ENCODE results near the gene INCA1.
A peak's percentile ranks its signal among the peaks of the same experiment; 100 is the strongest.

INCA1 gene

DNA sequence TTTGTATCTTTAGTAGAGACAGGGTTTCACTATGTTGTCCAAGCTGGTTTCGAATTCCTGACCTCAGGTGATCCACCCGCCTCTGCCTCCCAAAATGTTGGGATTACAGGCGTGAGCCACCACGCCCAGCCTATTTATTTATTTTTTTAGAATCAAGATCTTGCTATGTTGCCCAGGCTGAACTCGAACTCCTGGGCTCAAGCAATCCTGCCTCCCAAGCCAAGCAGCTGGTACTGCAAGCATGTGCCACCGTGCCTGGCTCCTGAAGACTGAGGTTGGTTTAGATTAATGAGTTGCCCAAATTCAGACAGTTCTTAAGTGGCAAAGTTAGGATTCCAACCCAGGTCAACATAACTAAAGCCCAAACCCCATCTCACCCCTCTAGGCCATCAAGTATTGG, 30.0 kb upstream of the INCA1 start:
- no peaks in the 10 kb centered on the region for H3K9me3 Mint-ChIP-seq

DNA sequence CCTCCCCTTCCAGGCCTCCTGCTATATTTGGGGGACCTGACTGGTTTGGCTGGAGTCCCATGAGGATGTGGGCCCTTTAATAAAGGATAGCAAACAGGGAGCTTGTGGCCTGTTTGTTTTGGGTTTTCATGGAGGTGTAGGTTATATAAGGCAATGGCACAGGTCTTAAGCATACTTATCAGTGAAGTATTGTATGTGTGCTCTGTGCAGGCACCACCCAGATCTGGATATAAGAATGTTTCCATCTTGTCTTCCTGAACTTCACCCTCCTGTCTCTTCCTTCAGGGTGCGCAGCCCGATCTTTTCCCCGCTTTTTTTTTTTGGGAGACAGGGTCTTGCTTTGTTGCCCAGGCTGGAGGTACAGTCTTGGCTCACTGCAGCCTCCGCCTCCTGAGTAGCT, 27.3 kb upstream of the INCA1 start:
- Mint-ChIP-seq H3K36me3 (peaks cover 23% of the 10 kb centered on the region), H3K27me3 (no peaks in the 10 kb centered on the region), H3K27ac (no peak overlapping the region)

More for the DNA sequence above, 30.0 kb upstream of the INCA1 start:
- Mint-ChIP-seq H3K4me1 (peaks cover 2% of the 10 kb centered on the region), H3K36me3 (peaks cover 4% of the 10 kb centered on the region), H3K27ac (no peak overlapping the region), H3K27me3 (no peaks in the 10 kb centered on the region), H3K4me3 (no peak overlapping the region)
- DNase-seq (ENCODE audit: low spot score in 2 of 2) (no peak), ATAC-seq (ENCODE audit: low read depth) (no peak)

DNA sequence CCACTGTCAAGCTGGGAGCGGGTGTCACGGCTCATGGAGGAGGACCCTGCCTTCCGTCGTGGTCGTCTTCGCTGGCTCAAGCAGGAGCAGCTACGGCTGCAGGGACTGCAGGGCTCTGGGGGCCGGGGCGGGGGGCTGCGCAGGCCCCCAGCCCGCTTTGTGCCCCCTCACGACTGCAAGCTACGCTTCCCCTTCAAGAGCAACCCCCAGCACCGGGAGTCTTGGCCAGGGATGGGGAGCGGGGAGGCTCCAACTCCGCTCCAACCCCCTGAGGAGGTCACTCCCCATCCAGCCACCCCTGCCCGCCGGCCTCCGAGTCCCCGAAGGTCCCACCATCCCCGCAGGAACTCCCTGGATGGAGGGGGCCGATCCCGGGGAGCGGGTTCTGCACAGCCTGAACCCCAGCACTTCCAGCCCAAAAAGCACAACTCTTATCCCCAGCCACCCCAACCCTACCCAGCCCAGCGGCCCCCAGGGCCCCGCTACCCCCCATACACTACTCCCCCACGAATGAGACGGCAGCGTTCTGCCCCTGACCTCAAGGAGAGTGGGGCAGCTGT, 26.3 kb upstream of the INCA1 start:
- H3K36me3 Mint-ChIP-seq: peaks cover 25% of the 10 kb centered on the region
- no peak overlapping the region for H3K4me3 Mint-ChIP-seq
- H3K27ac Mint-ChIP-seq: peak overlapping the region; percentile 7
- ATAC-seq (ENCODE audit: low read depth) (no peak), DNase-seq (ENCODE audit: low spot score in 2 of 2) (no peak)
- no peaks in the 10 kb centered on the region for H3K27me3 Mint-ChIP-seq
- H3K4me1 Mint-ChIP-seq: peaks cover 2% of the 10 kb centered on the region
- no peaks in the 10 kb centered on the region for H3K9me3 Mint-ChIP-seq

More for the DNA sequence above, 27.3 kb upstream of the INCA1 start:
- ATAC-seq (ENCODE audit: low read depth) (no peak), DNase-seq (ENCODE audit: low spot score in 2 of 2) (no peak)
- H3K4me1 Mint-ChIP-seq: no peaks in the 10 kb centered on the region
- H3K4me3 Mint-ChIP-seq: no peak overlapping the region
- H3K9me3 Mint-ChIP-seq: no peaks in the 10 kb centered on the region

DNA sequence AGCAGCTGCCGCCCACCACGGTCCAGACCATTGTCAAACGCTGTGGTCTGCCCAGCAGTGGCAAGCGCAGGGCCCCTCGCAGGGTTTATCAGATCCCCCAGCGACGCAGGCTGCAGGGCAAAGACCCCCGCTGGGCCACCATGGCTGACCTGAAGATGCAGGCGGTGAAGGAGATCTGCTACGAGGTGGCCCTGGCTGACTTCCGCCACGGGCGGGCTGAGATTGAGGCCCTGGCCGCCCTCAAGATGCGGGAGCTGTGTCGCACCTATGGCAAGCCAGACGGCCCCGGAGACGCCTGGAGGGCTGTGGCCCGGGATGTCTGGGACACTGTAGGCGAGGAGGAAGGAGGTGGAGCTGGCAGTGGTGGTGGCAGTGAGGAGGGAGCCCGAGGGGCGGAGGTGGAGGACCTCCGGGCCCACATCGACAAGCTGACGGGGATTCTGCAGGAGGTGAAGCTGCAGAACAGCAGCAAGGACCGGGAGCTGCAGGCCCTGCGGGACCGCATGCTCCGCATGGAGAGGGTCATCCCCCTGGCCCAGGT, 24.9 kb upstream of the INCA1 start:
- peaks cover 2% of the 10 kb centered on the region for H3K4me1 Mint-ChIP-seq
- ATAC-seq (ENCODE audit: low read depth): no peak
- no peak for DNase-seq (ENCODE audit: low spot score in 2 of 2)
- H3K27me3 Mint-ChIP-seq: no peaks in the 10 kb centered on the region
- H3K4me3 Mint-ChIP-seq: no peak overlapping the region
- H3K36me3 Mint-ChIP-seq: peaks cover 26% of the 10 kb centered on the region
- no peaks in the 10 kb centered on the region for H3K9me3 Mint-ChIP-seq
- H3K27ac Mint-ChIP-seq: no peak overlapping the region

DNA sequence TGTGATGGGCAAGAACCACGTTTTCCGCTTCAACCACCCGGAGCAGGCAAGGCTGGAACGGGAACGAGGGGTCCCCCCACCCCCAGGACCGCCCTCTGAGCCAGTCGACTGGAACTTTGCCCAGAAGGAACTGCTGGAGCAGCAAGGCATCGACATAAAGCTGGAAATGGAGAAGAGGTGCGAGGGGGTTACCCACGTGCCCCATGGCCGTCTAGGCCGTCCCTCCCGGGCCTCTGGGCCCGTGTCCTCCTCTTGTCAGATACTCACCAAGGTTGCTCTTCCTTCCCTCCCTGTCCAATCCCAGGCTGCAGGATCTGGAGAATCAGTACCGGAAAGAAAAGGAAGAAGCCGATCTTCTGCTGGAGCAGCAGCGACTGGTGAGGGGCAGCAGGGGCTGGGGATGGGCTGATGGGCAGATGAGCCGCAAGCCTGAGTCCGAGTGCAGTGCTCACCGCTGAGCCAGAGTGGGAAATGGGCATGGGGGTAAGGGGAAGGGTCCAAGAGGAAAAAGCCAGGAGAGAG, 23.2 kb upstream of the INCA1 start:
- Mint-ChIP-seq H3K4me1 (peaks cover 5% of the 10 kb centered on the region), H3K27ac (no peak overlapping the region), H3K9me3 (no peaks in the 10 kb centered on the region), H3K27me3 (no peaks in the 10 kb centered on the region), H3K36me3 (peaks cover 28% of the 10 kb centered on the region), H3K4me3 (no peak overlapping the region)
- DNase-seq (ENCODE audit: low spot score in 2 of 2) (no peak), ATAC-seq (ENCODE audit: low read depth) (no peak)

DNA sequence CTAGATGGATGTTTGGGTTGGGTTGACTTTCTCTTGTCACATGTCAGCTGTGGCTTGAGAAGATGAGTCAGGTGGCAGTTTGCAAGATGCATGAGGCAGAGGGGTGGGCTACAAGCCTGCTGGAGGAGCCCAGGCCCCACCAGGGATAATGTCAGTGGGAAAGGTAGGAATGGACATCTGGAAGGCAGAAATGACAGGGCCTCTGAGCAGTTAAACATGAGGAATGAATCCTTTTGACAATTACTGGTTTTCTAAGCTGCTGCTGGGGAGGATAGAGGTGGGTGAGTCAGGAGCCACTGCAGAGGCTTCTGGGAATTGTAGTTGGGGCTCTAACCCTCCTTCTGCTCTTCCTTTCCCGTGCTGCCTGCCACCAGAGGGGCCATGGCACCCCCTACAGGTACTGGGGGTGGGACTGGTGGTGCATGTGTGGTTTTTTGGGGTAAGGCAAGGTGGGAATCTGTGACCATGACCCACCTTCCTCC, 22.2 kb upstream of the INCA1 start:
- Mint-ChIP-seq H3K9me3 (no peaks in the 10 kb centered on the region), H3K4me3 (no peak overlapping the region), H3K4me1 (peaks cover 5% of the 10 kb centered on the region), H3K27ac (peak overlapping the region; percentile 62), H3K36me3 (peaks cover 28% of the 10 kb centered on the region), H3K27me3 (no peaks in the 10 kb centered on the region)
- no peak for ATAC-seq (ENCODE audit: low read depth)
- no peak for DNase-seq (ENCODE audit: low spot score in 2 of 2)

DNA sequence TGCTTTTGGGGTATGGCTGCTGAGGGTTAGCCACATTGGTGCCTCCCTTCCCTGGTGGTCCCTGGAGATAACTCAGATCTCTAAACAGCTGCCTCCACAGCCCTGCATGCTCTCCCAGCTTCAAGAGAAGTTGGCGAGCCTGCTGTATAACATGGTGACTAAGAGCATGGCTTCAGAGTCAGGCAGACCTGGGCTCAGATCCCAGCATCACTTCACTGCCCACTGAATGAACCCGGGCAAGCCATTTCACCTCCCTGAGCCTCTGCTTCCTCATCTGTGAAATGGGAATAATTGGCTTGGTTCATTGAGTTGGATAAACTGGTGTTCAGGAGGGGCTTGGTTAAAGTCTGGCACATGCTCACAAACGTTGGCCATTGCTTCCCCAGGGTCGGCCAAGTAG, 17.0 kb upstream of the INCA1 start:
- Mint-ChIP-seq H3K36me3 (peaks cover 22% of the 10 kb centered on the region), H3K27ac (no peak overlapping the region), H3K4me3 (no peak overlapping the region), H3K4me1 (peaks cover 6% of the 10 kb centered on the region), H3K27me3 (no peaks in the 10 kb centered on the region), H3K9me3 (no peaks in the 10 kb centered on the region)
- ATAC-seq (ENCODE audit: low read depth) (no peak), DNase-seq (ENCODE audit: low spot score in 2 of 2) (no peak)

DNA sequence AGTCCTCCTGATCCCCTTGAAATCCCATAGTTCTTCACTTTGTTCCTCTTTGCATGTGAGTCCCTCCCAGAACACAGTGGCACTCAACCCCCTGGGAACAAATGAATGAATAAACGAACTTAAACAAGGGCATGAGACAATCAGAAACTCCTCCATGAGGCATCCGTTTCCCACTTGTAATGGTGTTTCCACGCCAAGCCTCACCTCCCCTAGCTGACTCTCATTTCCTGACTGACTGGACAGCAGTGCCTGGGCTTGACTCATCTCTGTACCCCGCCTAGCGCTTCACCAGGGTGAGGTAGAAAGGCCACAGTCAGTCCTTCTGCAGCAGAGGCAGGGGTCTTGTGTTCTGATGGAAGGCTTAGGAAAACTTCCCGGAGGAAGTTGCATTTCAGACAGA, 14.6 kb upstream of the INCA1 start:
- no peaks in the 10 kb centered on the region for H3K27me3 Mint-ChIP-seq
- peaks cover 36% of the 10 kb centered on the region for H3K36me3 Mint-ChIP-seq
- DNase-seq (ENCODE audit: low spot score in 2 of 2): no peak
- peaks cover 4% of the 10 kb centered on the region for H3K4me1 Mint-ChIP-seq
- no peak overlapping the region for H3K4me3 Mint-ChIP-seq
- no peaks in the 10 kb centered on the region for H3K9me3 Mint-ChIP-seq
- no peak for ATAC-seq (ENCODE audit: low read depth)
- no peak overlapping the region for H3K27ac Mint-ChIP-seq

DNA sequence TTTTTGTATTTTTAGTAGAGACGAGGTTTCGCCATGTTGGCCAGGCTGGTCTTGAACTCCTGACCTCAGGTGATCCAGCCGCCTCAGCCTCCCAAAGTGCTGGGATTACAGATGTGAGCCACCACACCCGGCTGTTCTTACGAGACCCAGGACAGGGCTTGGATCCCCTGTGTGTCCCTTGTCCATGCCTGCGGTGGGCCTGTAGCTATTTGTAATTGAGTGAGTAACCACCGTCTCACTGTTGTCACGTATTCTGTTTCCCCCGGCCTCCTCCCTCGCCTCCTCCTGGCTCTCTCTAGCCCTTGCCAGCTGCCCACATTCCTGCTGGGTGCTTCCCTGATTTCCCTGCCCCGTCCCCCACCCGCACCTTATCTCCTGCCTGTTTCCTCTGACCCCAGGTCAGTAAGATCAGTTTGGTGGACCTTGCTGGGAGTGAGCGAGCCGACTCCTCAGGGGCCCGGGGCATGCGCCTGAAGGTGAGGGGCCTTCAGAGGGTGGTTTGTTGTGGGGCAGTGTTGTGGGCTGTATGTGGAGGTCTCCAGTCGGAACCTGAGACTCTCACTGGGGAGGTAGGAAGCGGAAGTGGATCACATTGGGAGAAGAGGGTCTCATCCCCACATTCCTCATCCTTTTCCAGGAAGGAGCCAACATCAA, 6.0 kb upstream of the INCA1 start:
- H3K4me1 Mint-ChIP-seq: peaks cover 14% of the 10 kb centered on the region
- no peak for ATAC-seq (ENCODE audit: low read depth)
- no peaks in the 10 kb centered on the region for H3K27me3 Mint-ChIP-seq
- peaks cover 59% of the 10 kb centered on the region for H3K36me3 Mint-ChIP-seq
- H3K4me3 Mint-ChIP-seq: no peak overlapping the region
- H3K27ac Mint-ChIP-seq: no peak overlapping the region
- no peak for DNase-seq (ENCODE audit: low spot score in 2 of 2)
- no peaks in the 10 kb centered on the region for H3K9me3 Mint-ChIP-seq

DNA sequence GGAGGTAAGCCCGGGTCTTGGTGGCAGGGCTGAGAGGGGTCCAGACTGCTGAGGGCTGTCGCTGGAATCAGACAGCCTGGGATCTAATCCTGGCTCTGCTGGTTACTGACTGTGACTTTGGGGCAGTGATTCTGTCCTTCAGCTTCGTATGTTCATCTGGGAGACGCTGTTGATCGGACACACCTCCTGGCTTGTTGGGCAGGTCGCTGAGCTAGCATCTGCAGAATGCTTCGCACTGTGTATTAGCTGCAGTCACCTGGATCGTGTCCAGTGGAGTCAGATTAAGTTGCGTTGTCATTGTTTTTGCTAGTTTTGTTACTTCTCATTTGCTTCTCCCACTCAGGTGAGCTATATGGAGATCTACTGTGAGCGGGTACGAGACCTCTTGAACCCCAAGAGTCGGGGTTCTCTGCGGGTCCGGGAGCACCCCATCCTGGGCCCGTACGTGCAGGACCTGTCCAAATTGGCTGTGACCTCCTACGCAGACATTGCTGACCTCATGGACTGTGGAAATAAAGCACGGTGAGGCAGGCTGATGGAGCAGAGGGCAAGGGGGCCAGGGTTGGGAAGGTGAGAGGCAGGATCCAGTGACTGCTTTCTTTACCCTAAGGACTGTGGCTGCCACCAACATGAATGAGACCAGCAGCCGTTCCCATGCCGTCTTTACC, 4.9 kb upstream of the INCA1 start:
- Mint-ChIP-seq H3K9me3 (no peaks in the 10 kb centered on the region), H3K4me3 (no peak overlapping the region), H3K27ac (no peak overlapping the region), H3K27me3 (no peaks in the 10 kb centered on the region), H3K4me1 (peaks cover 15% of the 10 kb centered on the region), H3K36me3 (peaks cover 48% of the 10 kb centered on the region)
- no peak for DNase-seq (ENCODE audit: low spot score in 2 of 2)
- ATAC-seq (ENCODE audit: low read depth): no peak

DNA sequence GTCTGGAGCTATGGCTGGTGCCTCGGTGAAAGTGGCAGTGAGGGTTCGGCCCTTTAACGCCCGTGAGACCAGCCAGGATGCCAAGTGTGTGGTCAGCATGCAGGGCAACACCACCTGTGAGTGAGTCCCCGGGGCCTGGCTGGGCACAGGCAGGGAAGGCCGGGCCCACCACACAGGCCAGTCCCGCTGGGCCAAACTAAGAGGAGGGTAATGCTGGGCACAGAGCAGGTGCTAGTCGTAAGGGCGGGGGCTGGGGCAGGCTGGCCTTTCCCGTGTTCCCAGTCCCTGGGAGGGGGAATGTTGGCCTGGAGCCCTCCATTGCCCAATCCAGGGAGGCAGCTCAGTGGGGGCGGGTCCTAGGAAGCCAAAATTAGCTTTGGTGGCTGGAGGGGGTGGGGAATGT, 2.9 kb upstream of the INCA1 start:
- DNase-seq (ENCODE audit: low spot score in 2 of 2): no peak
- Mint-ChIP-seq H3K36me3 (peaks cover 37% of the 10 kb centered on the region), H3K27me3 (no peaks in the 10 kb centered on the region), H3K4me1 (peaks cover 22% of the 10 kb centered on the region), H3K4me3 (no peak overlapping the region), H3K27ac (no peak overlapping the region), H3K9me3 (no peaks in the 10 kb centered on the region)
- ATAC-seq (ENCODE audit: low read depth): no peak

DNA sequence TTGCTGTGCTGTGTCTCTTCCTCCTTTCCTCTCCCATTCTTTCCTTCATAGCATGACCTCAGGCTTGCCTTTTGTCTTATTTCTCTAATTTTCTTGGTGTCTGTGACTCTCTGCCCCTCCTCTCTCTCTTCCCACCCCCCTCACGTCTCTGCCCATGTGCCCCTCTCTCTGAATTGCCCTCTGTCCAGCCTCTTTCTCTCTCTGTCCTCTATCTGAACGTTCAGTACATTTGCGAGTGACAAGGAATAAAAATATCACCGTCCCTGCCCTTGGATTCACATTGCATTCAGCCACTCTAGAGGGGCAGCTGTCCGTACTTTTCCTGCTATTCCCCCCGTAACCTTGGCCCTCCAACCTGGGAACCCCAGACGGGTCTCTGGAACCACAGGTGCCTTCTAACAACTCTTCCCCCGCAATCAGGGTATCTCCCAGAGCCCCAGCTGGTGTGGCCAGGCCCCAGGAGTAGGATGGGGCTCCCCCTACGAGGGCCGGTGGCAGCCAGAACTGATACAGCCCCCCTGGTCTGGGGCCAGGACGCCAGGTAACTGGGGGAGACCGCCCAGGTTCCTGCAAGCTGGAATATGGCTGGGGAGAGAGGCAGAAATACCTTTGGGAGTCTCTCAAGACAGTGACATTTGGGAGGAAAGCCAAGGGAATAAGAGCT, 2.2 kb upstream of the INCA1 start:
- peaks cover 22% of the 10 kb centered on the region for H3K4me1 Mint-ChIP-seq
- no peak for ATAC-seq (ENCODE audit: low read depth)
- peak overlapping the region; percentile 75 for H3K4me3 Mint-ChIP-seq
- no peaks in the 10 kb centered on the region for H3K9me3 Mint-ChIP-seq
- peak overlapping the region; percentile 43 for H3K27ac Mint-ChIP-seq
- H3K27me3 Mint-ChIP-seq: no peaks in the 10 kb centered on the region
- H3K36me3 Mint-ChIP-seq: peaks cover 30% of the 10 kb centered on the region
- no peak for DNase-seq (ENCODE audit: low spot score in 2 of 2)

DNA sequence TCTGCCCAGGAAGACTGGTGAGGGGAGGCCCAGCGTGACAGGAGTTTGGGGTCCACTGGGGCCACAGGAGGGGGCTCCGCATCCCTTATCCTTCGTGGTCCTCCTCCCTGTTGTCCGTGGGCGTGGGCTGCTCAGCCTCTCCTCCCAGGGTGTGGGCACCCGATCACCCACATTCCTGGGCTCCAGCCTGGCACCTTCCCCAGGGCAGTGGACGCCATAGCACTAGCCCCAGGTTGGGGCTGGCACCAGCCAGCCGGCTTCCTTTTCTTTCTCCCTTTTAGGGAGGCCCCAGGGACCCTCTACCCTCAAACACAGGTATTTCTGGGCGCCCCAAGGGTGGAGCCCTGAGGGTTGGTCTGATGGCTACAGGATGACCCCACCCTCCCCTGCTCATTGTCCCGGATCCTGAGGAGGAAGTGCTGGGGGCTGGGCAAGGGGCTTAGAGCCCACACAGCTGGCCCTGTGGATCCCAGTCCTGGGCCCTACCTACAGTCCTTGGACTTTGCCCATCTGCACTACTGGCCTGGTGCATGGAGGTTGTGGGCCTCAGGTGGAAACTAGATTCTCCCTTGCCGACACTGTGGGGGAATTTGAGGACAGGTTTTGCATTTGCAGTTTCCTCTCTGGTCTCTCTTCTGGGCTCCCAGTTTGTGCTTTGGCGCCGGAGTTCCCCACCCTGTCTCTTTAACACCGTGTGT, 1.6 kb upstream of the INCA1 start:
- peak overlapping the region; percentile 75 for H3K4me3 Mint-ChIP-seq
- H3K36me3 Mint-ChIP-seq: peaks cover 23% of the 10 kb centered on the region
- no peaks in the 10 kb centered on the region for H3K9me3 Mint-ChIP-seq
- H3K4me1 Mint-ChIP-seq: peaks cover 22% of the 10 kb centered on the region
- no peaks in the 10 kb centered on the region for H3K27me3 Mint-ChIP-seq
- ATAC-seq (ENCODE audit: low read depth): peak; percentile 55
- peak in 1 of 2 donors; percentile 31 for DNase-seq (ENCODE audit: low spot score in 2 of 2)
- H3K27ac Mint-ChIP-seq: peak overlapping the region; percentile 43
